Upper lobe of left lung (tissue), 6 donors: ENCODE data around the gene NXPH1. TPM values are rescaled to one million over a fixed set of nuclear protein-coding genes. Genes with fewer than 3 reads are reported as not detected.

ENCODE experiments used
- ATAC-seq, 2 donors: fragments of 200-7000 bp; cut with Tn5 transposase; one replicate each; pipeline ENCODE4 v1.9.1; 2022; ENCODE audit warnings: mild to moderate bottlenecking in 2 of 2, moderate library complexity in 2 of 2; ENCODE audit not compliant: low FRiP score in 2 of 2
- DNase-seq, 2 donors: peaks; one replicate each; pipeline ENCODE4 v3.0.0-alpha.2; 2019 to 2020
- H3K27ac ChIP-seq, 4 donors: fragments of 200-600 bp; sonication (generic); one replicate each; pipeline ENCODE4 v1.5.1; 2016 to 2019
- H3K27me3 ChIP-seq, 4 donors: fragments of 200-600 bp; sonication (generic); one replicate each; pipeline ENCODE4 v1.5.1; 2017 to 2019
- H3K36me3 ChIP-seq, 4 donors: fragments of 200-600 bp; sonication (generic); one replicate each; pipeline ENCODE4 v1.5.1; 2016 to 2019
- H3K4me1 ChIP-seq, 4 donors: fragments of 200-600 bp; sonication (generic); one replicate each; pipeline ENCODE4 v1.5.1; 2018 to 2019
- H3K4me3 ChIP-seq, 4 donors: fragments of 200-600 bp; sonication (generic); one replicate each; pipeline ENCODE4 v1.5.1; 2017 to 2019; ENCODE audit warnings: mild to moderate bottlenecking in 2 of 4, moderate library complexity in 1 of 4
- H3K9me3 ChIP-seq, 4 donors: fragments of 200-600 bp; sonication (generic); one replicate each; pipeline ENCODE4 v1.5.1; 2018 to 2019
- CTCF ChIP-seq, 6 experiments: fragments of 450-650 bp in 4 of 6; fragments of 200-600 bp in 2 of 6; sonication (generic) in 2 of 6; IDR thresholded peaks; one replicate each; pipeline ENCODE4 v1.5.1; 2016 to 2019; ENCODE audit warnings: antibody characterized with exemption in 6 of 6
- EP300 ChIP-seq, 4 donors: sonication (generic); formaldehyde crosslinking; IDR thresholded peaks; one replicate each; pipeline ENCODE4 v1.5.1; 2017; ENCODE audit warnings: antibody characterized with exemption in 4 of 4, control low read depth in 2 of 4
- POLR2A ChIP-seq, 4 donors: fragments of 450-650 bp; IDR thresholded peaks; one replicate each; pipeline ENCODE4 v1.5.1; 2016 to 2017; ENCODE audit warnings: antibody characterized with exemption in 4 of 4, mild to moderate bottlenecking in 2 of 4
- POLR2AphosphoS5 ChIP-seq, 2 donors: sonication (generic); formaldehyde crosslinking; IDR thresholded peaks; one replicate each; pipeline ENCODE4 v1.5.1; 2017; ENCODE audit warnings: antibody characterized with exemption in 2 of 2
- WGBS, 2 donors: methylation state at CpG; one replicate each; pipeline ENCODE4 v1.1.5; 2017 to 2018; 5-methylcytosine and 5-hydroxymethylcytosine counted together
- total RNA-seq, 6 donors: library from RNA; depleted of rRNA in 4 of 6; stranded (reverse); fragments of >200 nt in 4 of 6; gene quantifications; one replicate each; pipeline versions ENCODE4 v1.1.0 to v1.2.1, GENCODE V29; 2016 to 2021
- donor health status: DM: no; HTN: no; CAD: no; lungs with moderate emphysema.
- donor health status: DM: no; HTN: yes; CAD: no; lungs with severe emphysema.

The NXPH1 gene
- total RNA-seq, 6 donors from 2014 or later = not detected

GRCh38 chr7:8783229-8783628, 349.8 kb downstream of the NXPH1 start:
- no peaks in the 10 kb centered on the region for H3K27me3 ChIP-seq
- no peak overlapping the region for H3K4me3 ChIP-seq
- TF ChIP-seq POLR2A (IDR thresholded peaks at IDR 0.05) = no peak
- TF ChIP-seq EP300 (IDR thresholded peaks at IDR 0.05) = no peak
- TF ChIP-seq CTCF (IDR thresholded peaks at IDR 0.05) = no peak
- TF ChIP-seq POLR2AphosphoS5 (IDR thresholded peaks at IDR 0.05) = no peak
- ATAC-seq (no peak), DNase-seq (no peak)
- no peaks in the 10 kb centered on the region for H3K36me3 ChIP-seq
- H3K4me1 ChIP-seq = no peaks in the 10 kb centered on the region
- H3K27ac ChIP-seq = no peak overlapping the region
- 29 to 41% methylated on average over 2 of the region's 2 CpGs for WGBS, 2 donors
- H3K9me3 ChIP-seq = no peaks in the 10 kb centered on the region

- no peak for ATAC-seq
- Histone ChIP-seq H3K36me3 (no peaks in the 10 kb centered on the region), H3K9me3 (no peaks in the 10 kb centered on the region), H3K4me1 (no peaks in the 10 kb centered on the region), H3K27ac (no peak overlapping the region), H3K4me3 (no peak overlapping the region), H3K27me3 (no peaks in the 10 kb centered on the region)
- TF ChIP-seq POLR2A (IDR thresholded peaks at IDR 0.05) = no peak
- TF ChIP-seq EP300 (IDR thresholded peaks at IDR 0.05) = no peak
- no peak for TF ChIP-seq CTCF (IDR thresholded peaks at IDR 0.05)
- TF ChIP-seq POLR2AphosphoS5 (IDR thresholded peaks at IDR 0.05) = no peak
- no peak for DNase-seq
These were observed 351.7 kb downstream of the NXPH1 start for GRCh38 chr7:8785081-8785480.

- no peaks in the 10 kb centered on the region for H3K4me1 ChIP-seq
- H3K9me3 ChIP-seq = no peaks in the 10 kb centered on the region
- no peak overlapping the region for H3K27ac ChIP-seq
- ATAC-seq (no peak), DNase-seq (no peak)
- H3K36me3 ChIP-seq = no peaks in the 10 kb centered on the region
- no peaks in the 10 kb centered on the region for H3K27me3 ChIP-seq
- H3K4me3 ChIP-seq = no peak overlapping the region
- no peak for TF ChIP-seq CTCF (IDR thresholded peaks at IDR 0.05)
- TF ChIP-seq POLR2A (IDR thresholded peaks at IDR 0.05) = no peak
- TF ChIP-seq POLR2AphosphoS5 (IDR thresholded peaks at IDR 0.05) = no peak
- TF ChIP-seq EP300 (IDR thresholded peaks at IDR 0.05) = no peak
- 95% methylated on average over 4 of the region's 4 CpGs for WGBS, 2 donors
These were observed 367.6 kb downstream of the NXPH1 start for GRCh38 chr7:8800986-8801385.

Other genes starting within 250 kb of the NXPH1 start
- gene ICA1, start 171.4 kb upstream of the NXPH1 start, total RNA-seq = 10 to 100 TPM; 19.3 to 85.4 (median 44.6) TPM